HepG2 (cell line): Measurements from ENCODE around the gene HENMT1. TPM values are rescaled to one million over a fixed set of nuclear protein-coding genes. Genes with fewer than 3 reads are reported as not detected.

Experiments
- ATAC-seq: fragments of 200-7000 bp; cut with Tn5 transposase; 3 replicates; pipeline ENCODE4 v1.9.1; 2020; ENCODE audit warnings: mild to moderate bottlenecking, moderate library complexity
- BruUV-seq: library from RNA; stranded (reverse); fragments of 400-500 nt; replicated peaks from 2 replicates; lab custom pipeline; 2021; lab: Mats Ljungman, UMichigan
- CTCF ChIA-PET: fragments of 300-600 bp; formaldehyde crosslinking; extraction: SDS; loops from one replicate; lab custom pipeline; 2021; ENCODE audit warnings: low total read pairs, inconsistent platforms, low intra/inter-chr PET ratio; lab: Yijun Ruan, JAX
- POLR2A ChIA-PET: fragments of 350-600 bp; sonication (Branson Sonifier 250); formaldehyde crosslinking; loops from one replicate; lab custom pipeline; 2020; ENCODE audit warnings: antibody characterized with exemption, inconsistent platforms; lab: Yijun Ruan, JAX
- DNase-seq: peaks from one replicate; pipeline ENCODE4 v3.0.0-alpha.2; 2015; ENCODE audit warnings: low spot score
- FAIRE-seq: peaks from 3 replicates; lab custom pipeline; 2011; peaks lifted over from hg19 to GRCh38; lab: Jason Lieb, UNC
- H2AFZ ChIP-seq: one replicate; pipeline ENCODE4 v1.6.1; 2011; ENCODE audit warnings: low read length, inconsistent platforms
- H3K27ac ChIP-seq: fragments of 300-600 bp; 3 replicates; pipeline ENCODE4 v1.8.0; 2011; ENCODE audit warnings: mixed run types, mild to moderate bottlenecking, mixed read lengths, low read length, inconsistent platforms; ENCODE audit not compliant: insufficient read depth; ENCODE audit errors: extremely low read length
- H3K27me3 ChIP-seq, 2 experiments: fragments of 200-600 bp in 1 of 2; 2 replicates in 1 of 2; 3 replicates in 1 of 2; pipeline versions ENCODE4 v1.6.0 to v1.8.0; 2011; ENCODE audit warnings: low read length in 2 of 2, mild to moderate bottlenecking in 2 of 2, moderate library complexity in 2 of 2, inconsistent platforms in 1 of 2; ENCODE audit not compliant: insufficient read depth in 2 of 2, control insufficient read depth in 1 of 2
- H3K36me3 ChIP-seq, 2 experiments: fragments of 200-600 bp in 1 of 2; replicated peaks in 1 of 2; 2 replicates in 1 of 2; 3 replicates in 1 of 2; pipeline versions ENCODE4 v1.5.1 to v1.8.0; 2011; ENCODE audit warnings: low read length in 2 of 2, inconsistent platforms in 1 of 2; ENCODE audit not compliant: insufficient read depth in 2 of 2, control insufficient read depth in 1 of 2
- H3K4me1 ChIP-seq: 2 replicates; pipeline ENCODE4 v1.5.1; 2012; ENCODE audit warnings: low read length, inconsistent platforms; ENCODE audit not compliant: insufficient read depth
- H3K4me2 ChIP-seq: 2 replicates; pipeline ENCODE4 v1.6.0; 2011; ENCODE audit warnings: low read depth, low read length, inconsistent platforms
- H3K4me3 ChIP-seq, 3 experiments: fragments of 200-600 bp in 1 of 3; sonication (generic), shearing (Covaris generic) in 1 of 3; replicated peaks in 1 of 3; 2 replicates each; pipeline ENCODE4 v1.5.1; 2011 to 2016; ENCODE audit warnings: low read length in 3 of 3, inconsistent platforms in 2 of 3, low read depth in 2 of 3, mild to moderate bottlenecking in 2 of 3, control low read depth in 1 of 3, mixed read lengths in 1 of 3; ENCODE audit not compliant: insufficient read depth in 1 of 3
- H3K79me2 ChIP-seq: one replicate; pipeline ENCODE4 v1.6.1; 2011; ENCODE audit warnings: low read length, inconsistent platforms; ENCODE audit not compliant: insufficient read depth
- H3K9ac ChIP-seq: 2 replicates; pipeline ENCODE4 v1.6.0; 2011; ENCODE audit warnings: mild to moderate bottlenecking, low read depth, low read length, inconsistent platforms; ENCODE audit not compliant: insufficient read depth
- H3K9me3 ChIP-seq: 2 replicates; pipeline ENCODE4 v1.5.1; 2012; ENCODE audit warnings: mild to moderate bottlenecking, low read length
- H4K20me1 ChIP-seq: 2 replicates; pipeline ENCODE4 v1.6.0; 2011; ENCODE audit warnings: inconsistent platforms, mild to moderate bottlenecking, low read length, moderate library complexity; ENCODE audit not compliant: insufficient read depth
- DNMT3B ChIP-seq: conservative IDR thresholded peaks from 2 replicates; pipeline ENCODE4 v1.6.1; 2016; ENCODE audit warnings: missing biosample characterization, control low read depth
- GTF2F1 ChIP-seq: fragments of 150-350 bp; IDR thresholded peaks from 2 replicates; pipeline ENCODE4 v1.6.1; 2014; ENCODE audit warnings: low read length
- MYC ChIP-seq: sonication (generic); formaldehyde crosslinking; IDR thresholded peaks from 2 replicates; pipeline ENCODE4 v1.9.0; 2021; ENCODE audit warnings: missing genetic modification reagents, borderline replicate concordance
- NFE2L1 ChIP-seq: sonication (generic); formaldehyde crosslinking; IDR thresholded peaks from 2 replicates; pipeline ENCODE4 v1.4.0; 2020; ENCODE audit warnings: missing genetic modification reagents, mild to moderate bottlenecking, borderline replicate concordance
- SRSF9 ChIP-seq: fragments of 200-400 bp; formaldehyde crosslinking; IDR thresholded peaks from 2 replicates; pipeline ENCODE4 v1.6.1; 2018; ENCODE audit warnings: borderline replicate concordance, mild to moderate bottlenecking, low read depth, low read length; ENCODE audit not compliant: insufficient read depth, poor library complexity, severe bottlenecking
- ZNF12 ChIP-seq: sonication (generic); formaldehyde crosslinking; IDR thresholded peaks from 2 replicates; pipeline ENCODE4 v1.5.0; 2020; ENCODE audit warnings: missing genetic modification reagents
- ZNF326 ChIP-seq: sonication (generic); formaldehyde crosslinking; IDR thresholded peaks from 2 replicates; pipeline ENCODE4 v1.4.0; 2020; ENCODE audit warnings: missing genetic modification reagents, borderline replicate concordance
- WGBS: methylation state at CpG from one replicate; pipeline ENCODE4 v1.1.6; 2017; ENCODE audit warnings: low lambda C conversion rate; 5-methylcytosine and 5-hydroxymethylcytosine counted together
- in situ Hi-C: cut with HindIII; loops from 2 replicates; pipeline ENCODE4 v1.10.0; 2017; ENCODE audit warnings: low pct_unique_long_range_greater_than_20kb; ENCODE audit not compliant: extremely low pct_ligation_motif_present
- intact Hi-C: fragments of 100-400 bp; cut with micrococcal nuclease; formaldehyde crosslinking; loops from one replicate; pipeline ENCODE4 v1.10.0; 2022; ENCODE audit not compliant: unreplicated experiment
- polyA plus RNA-seq, 8 experiments: library from polyadenylated mRNA; depleted of rRNA in 3 of 8; stranded (reverse) in 7 of 8; unstranded in 1 of 8; fragments of >200 nt; fragmentation: Illumina TruSeq in 4 of 8; extraction: Trizol in 4 of 8; gene quantifications; 2 replicates each; pipeline versions ENCODE4 v1.2.1 to v1.2.3, GENCODE V29; 2011 to 2016; ENCODE audit warnings: low read depth in 4 of 8, missing spikeins in 1 of 8, mixed read lengths in 1 of 8; ENCODE audit not compliant: insufficient read depth in 1 of 8
- total RNA-seq, 5 experiments: library from RNA; depleted of rRNA; stranded (reverse); fragments of >200 nt; fragmentation: Illumina TruSeq; extraction: Trizol; gene quantifications; 2 replicates each; pipeline ENCODE4 v1.2.3, GENCODE V29; 2016; ENCODE audit warnings: low read depth in 1 of 5
- TF ChIP-seq, protein P1 (sequence below): IDR thresholded peaks from 2 replicates; pipeline ENCODE4 v1.6.1; 2016; ENCODE audit warnings: missing compliant biosample characterization, missing genetic modification reagents, borderline replicate concordance

HENMT1 gene
- total and polyA plus RNA-seq, 2 of the 13 experiments (the other 11 are each of a cell fraction or from before 2014, with no cell fraction given) = not detected

DNA sequence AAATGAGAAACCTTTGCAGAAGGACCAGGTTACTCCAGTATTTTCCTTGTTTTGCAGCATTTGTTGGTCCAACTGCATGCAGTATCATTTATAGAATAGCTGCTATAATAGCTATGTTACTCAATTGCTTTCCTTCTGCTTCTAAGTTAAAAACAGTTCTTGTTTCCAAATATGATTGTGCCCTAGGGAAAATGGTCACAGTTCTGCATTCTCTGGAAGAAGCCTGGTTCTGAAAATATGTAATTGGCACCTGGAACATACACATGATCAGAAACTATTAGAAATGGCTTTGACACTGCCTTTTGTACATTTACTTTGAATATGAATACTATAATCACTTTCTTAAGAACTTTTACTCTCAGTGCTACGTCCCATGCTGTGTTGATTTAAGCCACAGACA, 33.6 kb downstream of the HENMT1 start:
- Histone ChIP-seq H3K79me2 (no peaks in the 10 kb centered on the region), H3K27me3 (no peaks in the 10 kb centered on the region), H4K20me1 (no peaks in the 10 kb centered on the region), H3K4me3 (no peak overlapping the region), H3K9ac (no peak overlapping the region), H3K9me3 (no peaks in the 10 kb centered on the region), H2AFZ (no peak overlapping the region), H3K4me1 (no peaks in the 10 kb centered on the region; the same call in 1 of the 2 replicates), H3K4me2 (no peak overlapping the region), H3K36me3 (no peaks in the 10 kb centered on the region), H3K27ac (no peak overlapping the region)
- no TSS peak for BruUV-seq
- 80% methylated on average over 1 of the region's 1 CpG for WGBS
- TF ChIP-seq MYC (CRISPR knock-in tag) (no peak), NFE2L1 (CRISPR knock-in tag) (no peak), DNMT3B (CRISPR knock-in tag) (no peak), SRSF9 (no peak)
- intact Hi-C loops (no loop called here), in situ Hi-C loops (no loop called here)
- POLR2A ChIA-PET = no interaction called here
- FAIRE-seq (no peak), DNase-seq (no peak), ATAC-seq (no peak)
- CTCF ChIA-PET = no interaction called here

DNA sequence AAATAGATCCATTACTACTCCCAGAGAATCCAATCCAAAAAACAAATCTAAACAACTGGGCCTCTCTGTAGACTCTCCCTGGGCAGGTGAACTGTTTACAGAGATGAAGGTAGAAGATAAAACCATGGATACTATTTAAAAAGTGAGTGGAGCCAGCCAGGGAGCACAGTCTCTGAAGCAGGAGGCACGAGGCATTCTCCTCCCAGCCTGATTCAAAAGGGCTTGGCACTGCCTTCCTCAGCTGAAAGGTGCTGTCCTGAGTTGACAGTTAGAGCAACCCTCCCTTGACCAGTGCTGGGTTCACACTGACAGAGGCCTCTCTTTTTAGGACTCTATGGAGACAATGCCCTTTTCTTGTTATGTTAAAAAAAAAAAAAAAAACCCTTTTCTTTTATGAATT, 36.8 kb downstream of the HENMT1 start:
- no peak for TF ChIP-seq ZNF12 (CRISPR knock-in tag)
- no peak for TF ChIP-seq ZNF326 (CRISPR knock-in tag)
- TF ChIP-seq, protein P1, sequence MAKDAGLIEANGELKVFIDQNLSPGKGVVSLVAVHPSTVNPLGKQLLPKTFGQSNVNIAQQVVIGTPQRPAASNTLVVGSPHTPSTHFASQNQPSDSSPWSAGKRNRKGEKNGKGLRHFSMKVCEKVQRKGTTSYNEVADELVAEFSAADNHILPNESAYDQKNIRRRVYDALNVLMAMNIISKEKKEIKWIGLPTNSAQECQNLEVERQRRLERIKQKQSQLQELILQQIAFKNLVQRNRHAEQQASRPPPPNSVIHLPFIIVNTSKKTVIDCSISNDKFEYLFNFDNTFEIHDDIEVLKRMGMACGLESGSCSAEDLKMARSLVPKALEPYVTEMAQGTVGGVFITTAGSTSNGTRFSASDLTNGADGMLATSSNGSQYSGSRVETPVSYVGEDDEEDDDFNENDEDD (CRISPR knock-in tag) = no peak
- no peak for TF ChIP-seq GTF2F1
- Histone ChIP-seq H3K79me2 (no peaks in the 10 kb centered on the region), H3K4me3 (no peak overlapping the region), H4K20me1 (no peaks in the 10 kb centered on the region), H3K27me3 (no peaks in the 10 kb centered on the region), H3K4me1 (no peaks in the 10 kb centered on the region; the same call in 1 of the 2 replicates), H2AFZ (no peak overlapping the region), H3K27ac (no peak overlapping the region), H3K9me3 (no peaks in the 10 kb centered on the region), H3K4me2 (no peak overlapping the region), H3K9ac (no peak overlapping the region), H3K36me3 (no peaks in the 10 kb centered on the region)
- ATAC-seq (peak; percentile 53), FAIRE-seq (no peak), DNase-seq (no peak)
- in situ Hi-C loops (no loop called here), intact Hi-C loops (no loop called here)
- ChIA-PET POLR2A (no interaction called here), CTCF (no interaction called here)
- no TSS peak for BruUV-seq
- 25% methylated on average over 1 of the region's 1 CpG for WGBS
